Activated T-helper 1 cell treated with anti-CD3 and anti-CD28 coated beads, Interleukin-2, amount 50 U/mL, for 16 hours (primary cell): ENCODE measurements around the gene PIP5K1C.

Experiments used
- DNase-seq, 2 donors: peaks; one replicate each; pipeline ENCODE4 v3.0.0-alpha.2; 2020; ENCODE audit warnings: low read depth in 1 of 2, low spot score in 1 of 2

The PIP5K1C gene

GRCh38 chr19:3721887-3722442 is 21.7 kb upstream of the PIP5K1C start:
- no peak for DNase-seq

GRCh38 chr19:3721131-3721886 is 21.0 kb upstream of the PIP5K1C start:
- peak; percentile 81 to 82 for DNase-seq

GRCh38 chr19:3720349-3720917 is 20.2 kb upstream of the PIP5K1C start:
- no peak for DNase-seq

- DNase-seq, result no peak
Measured at GRCh38 chr19:3719868-3720267, 19.6 kb upstream of the PIP5K1C start.

GRCh38 chr19:3716147-3716668 is 15.9 kb upstream of the PIP5K1C start:
- no peak for DNase-seq

GRCh38 chr19:3712663-3713611 is 12.7 kb upstream of the PIP5K1C start:
- DNase-seq, result no peak

- DNase-seq, result no peak
Measured at GRCh38 chr19:3710265-3710812, 10.1 kb upstream of the PIP5K1C start.

- no peak for DNase-seq
Measured at GRCh38 chr19:3708207-3708931, 8.1 kb upstream of the PIP5K1C start, which contains the start of gene TJP3. Gene TJP3 (plus strand): TSS chr19:3708384. CDS start chr19:3728433, 20,049 bp downstream.

GRCh38 chr19:3707868-3708206 is 7.6 kb upstream of the PIP5K1C start:
- no peak for DNase-seq

GRCh38 chr19:3701200-3701599 is 932 bp upstream of the PIP5K1C start:
- no peak for DNase-seq

GRCh38 chr19:3699741-3700241 is 477 bp downstream of the PIP5K1C start:
- no peak for DNase-seq

- DNase-seq, result no peak
Measured at GRCh38 chr19:3698974-3699740, 1.1 kb downstream of the PIP5K1C start.

- no peak for DNase-seq
Measured at GRCh38 chr19:3698386-3698950, 1.8 kb downstream of the PIP5K1C start.

GRCh38 chr19:3697671-3698385 is 2.4 kb downstream of the PIP5K1C start:
- DNase-seq, result no peak

- no peak for DNase-seq
Measured at GRCh38 chr19:3697094-3697493, 3.2 kb downstream of the PIP5K1C start.

- no peak for DNase-seq
Measured at GRCh38 chr19:3696660-3696995, 3.6 kb downstream of the PIP5K1C start.

GRCh38 chr19:3695986-3696659 is 4.1 kb downstream of the PIP5K1C start:
- DNase-seq, result no peak
